ENCODE data around the gene NT5DC3. TPM values are rescaled to one million over a fixed set of nuclear protein-coding genes. Genes with fewer than 3 reads are reported as not detected.
"Not testable (repeated sequence)": the region's sequence is repeated elsewhere in the genome, so short reads cannot be mapped to it uniquely, and the experiment has no call there.

Gene NT5DC3
- total RNA-seq, 1 experiment from 2014 or later = 6.3 TPM

GRCh38 chr12:103846415-103846814 lies 5.4 kb upstream of the NT5DC3 start:
- Histone ChIP-seq H3K27me3 (ENCODE audit: control insufficient read depth, insufficient read depth, low read length) (no peaks in the 10 kb centered on the region), H3K4me3 (ENCODE audit: insufficient read depth, low read depth, low read length) (no peak overlapping the region), H3K36me3 (replicated peaks; ENCODE audit: control insufficient read depth, insufficient read depth, low read length) (no peaks in the 10 kb centered on the region)
- no peak for DNase-seq

GRCh38 chr12:103844305-103844704 lies 3.3 kb upstream of the NT5DC3 start:
- Histone ChIP-seq H3K36me3 (replicated peaks; ENCODE audit: control insufficient read depth, insufficient read depth, low read length) (no peaks in the 10 kb centered on the region), H3K27me3 (ENCODE audit: control insufficient read depth, insufficient read depth, low read length) (no peaks in the 10 kb centered on the region; the same call in 1 of the 2 replicates), H3K4me3 (ENCODE audit: insufficient read depth, low read depth, low read length) (no peak overlapping the region)
- no peak for DNase-seq

- Histone ChIP-seq H3K4me3 (ENCODE audit: insufficient read depth, low read depth, low read length) (peak overlapping the region; percentile 65), H3K27me3 (ENCODE audit: control insufficient read depth, insufficient read depth, low read length) (no peaks in the 10 kb centered on the region; the same call in 1 of the 2 replicates), H3K36me3 (replicated peaks; ENCODE audit: control insufficient read depth, insufficient read depth, low read length) (no peaks in the 10 kb centered on the region)
- DNase-seq = peak; percentile 80
Observed at GRCh38 chr12:103841690-103842584, 903 bp upstream of the NT5DC3 start.

- no peak for DNase-seq
- H3K36me3 ChIP-seq (replicated peaks; ENCODE audit: control insufficient read depth, insufficient read depth, low read length) = no peaks in the 10 kb centered on the region
- H3K4me3 ChIP-seq (ENCODE audit: insufficient read depth, low read depth, low read length) = peak overlapping the region; percentile 60
- no peaks in the 10 kb centered on the region; the same call in 1 of the 2 replicates for H3K27me3 ChIP-seq (ENCODE audit: control insufficient read depth, insufficient read depth, low read length)
Observed at GRCh38 chr12:103840462-103840875, 565 bp downstream of the NT5DC3 start.

GRCh38 chr12:103839609-103840461 lies 1.2 kb downstream of the NT5DC3 start:
- peak; percentile 6 for DNase-seq
- Histone ChIP-seq H3K36me3 (replicated peaks; ENCODE audit: control insufficient read depth, insufficient read depth, low read length) (no peaks in the 10 kb centered on the region), H3K27me3 (ENCODE audit: control insufficient read depth, insufficient read depth, low read length) (no peaks in the 10 kb centered on the region; the same call in 1 of the 2 replicates), H3K4me3 (ENCODE audit: insufficient read depth, low read depth, low read length) (peak overlapping the region; percentile 60)

GRCh38 chr12:103839103-103839502 lies 1.9 kb downstream of the NT5DC3 start:
- Histone ChIP-seq H3K27me3 (ENCODE audit: control insufficient read depth, insufficient read depth, low read length) (no peaks in the 10 kb centered on the region; the same call in 1 of the 2 replicates), H3K4me3 (ENCODE audit: insufficient read depth, low read depth, low read length) (no peak overlapping the region), H3K36me3 (replicated peaks; ENCODE audit: control insufficient read depth, insufficient read depth, low read length) (no peaks in the 10 kb centered on the region)
- no peak for DNase-seq

- H3K27me3 ChIP-seq (ENCODE audit: control insufficient read depth, insufficient read depth, low read length) = no peaks in the 10 kb centered on the region; the same call in 1 of the 2 replicates
- no peaks in the 10 kb centered on the region for H3K36me3 ChIP-seq (replicated peaks; ENCODE audit: control insufficient read depth, insufficient read depth, low read length)
- no peak overlapping the region for H3K4me3 ChIP-seq (ENCODE audit: insufficient read depth, low read depth, low read length)
- DNase-seq = no peak
Observed at GRCh38 chr12:103838254-103838914, 2.6 kb downstream of the NT5DC3 start.

- DNase-seq = no peak
- Histone ChIP-seq H3K27me3 (ENCODE audit: control insufficient read depth, insufficient read depth, low read length) (no peaks in the 10 kb centered on the region; the same call in 1 of the 2 replicates), H3K36me3 (replicated peaks; ENCODE audit: control insufficient read depth, insufficient read depth, low read length) (no peaks in the 10 kb centered on the region), H3K4me3 (ENCODE audit: insufficient read depth, low read depth, low read length) (no peak overlapping the region)
Observed at GRCh38 chr12:103836345-103836744, 4.7 kb downstream of the NT5DC3 start.

GRCh38 chr12:103835747-103836335 lies 5.2 kb downstream of the NT5DC3 start:
- H3K4me3 ChIP-seq (ENCODE audit: insufficient read depth, low read depth, low read length); H3K27me3 ChIP-seq (ENCODE audit: control insufficient read depth, insufficient read depth, low read length); H3K36me3 ChIP-seq (replicated peaks; ENCODE audit: control insufficient read depth, insufficient read depth, low read length); DNase-seq: not testable (repeated sequence)

- no peak for DNase-seq
- Histone ChIP-seq H3K27me3 (ENCODE audit: control insufficient read depth, insufficient read depth, low read length) (no peaks in the 10 kb centered on the region), H3K4me3 (ENCODE audit: insufficient read depth, low read depth, low read length) (no peak overlapping the region), H3K36me3 (replicated peaks; ENCODE audit: control insufficient read depth, insufficient read depth, low read length) (no peaks in the 10 kb centered on the region)
Observed at GRCh38 chr12:103834942-103835341, 6.1 kb downstream of the NT5DC3 start.

GRCh38 chr12:103833891-103834290 lies 7.1 kb downstream of the NT5DC3 start:
- Histone ChIP-seq H3K27me3 (ENCODE audit: control insufficient read depth, insufficient read depth, low read length) (no peaks in the 10 kb centered on the region), H3K4me3 (ENCODE audit: insufficient read depth, low read depth, low read length) (no peak overlapping the region), H3K36me3 (replicated peaks; ENCODE audit: control insufficient read depth, insufficient read depth, low read length) (no peaks in the 10 kb centered on the region)
- DNase-seq = peak; percentile 55

GRCh38 chr12:103833095-103833775 lies 7.8 kb downstream of the NT5DC3 start:
- Histone ChIP-seq H3K4me3 (ENCODE audit: insufficient read depth, low read depth, low read length) (no peak overlapping the region), H3K36me3 (replicated peaks; ENCODE audit: control insufficient read depth, insufficient read depth, low read length) (no peaks in the 10 kb centered on the region), H3K27me3 (ENCODE audit: control insufficient read depth, insufficient read depth, low read length) (no peaks in the 10 kb centered on the region)
- DNase-seq = no peak

GRCh38 chr12:103832048-103832997 lies 8.7 kb downstream of the NT5DC3 start:
- Histone ChIP-seq H3K27me3 (ENCODE audit: control insufficient read depth, insufficient read depth, low read length) (no peaks in the 10 kb centered on the region), H3K36me3 (replicated peaks; ENCODE audit: control insufficient read depth, insufficient read depth, low read length) (no peaks in the 10 kb centered on the region), H3K4me3 (ENCODE audit: insufficient read depth, low read depth, low read length) (no peak overlapping the region)
- no peak for DNase-seq

Data from H7 (cell line).